Umbilical cord (tissue), 2 donors: ENCODE data around the gene PLA2G4B. TPM values are rescaled to one million over a fixed set of nuclear protein-coding genes. Genes with fewer than 3 reads are reported as not detected.

Experiments used
- DNase-seq: peaks from one replicate; pipeline ENCODE4 v3.0.0-alpha.2; 2015; ENCODE audit warnings: low spot score
- total RNA-seq: library from RNA; depleted of rRNA; stranded (reverse); fragments of >200 nt; gene quantifications from one replicate; pipeline ENCODE4 v1.2.3, GENCODE V29; 2014; ENCODE audit warnings: low replicate concordance; ENCODE audit not compliant: insufficient read depth

The PLA2G4B gene
- total RNA-seq, 1 donor from 2014 or later, result 0.24 TPM

DNA sequence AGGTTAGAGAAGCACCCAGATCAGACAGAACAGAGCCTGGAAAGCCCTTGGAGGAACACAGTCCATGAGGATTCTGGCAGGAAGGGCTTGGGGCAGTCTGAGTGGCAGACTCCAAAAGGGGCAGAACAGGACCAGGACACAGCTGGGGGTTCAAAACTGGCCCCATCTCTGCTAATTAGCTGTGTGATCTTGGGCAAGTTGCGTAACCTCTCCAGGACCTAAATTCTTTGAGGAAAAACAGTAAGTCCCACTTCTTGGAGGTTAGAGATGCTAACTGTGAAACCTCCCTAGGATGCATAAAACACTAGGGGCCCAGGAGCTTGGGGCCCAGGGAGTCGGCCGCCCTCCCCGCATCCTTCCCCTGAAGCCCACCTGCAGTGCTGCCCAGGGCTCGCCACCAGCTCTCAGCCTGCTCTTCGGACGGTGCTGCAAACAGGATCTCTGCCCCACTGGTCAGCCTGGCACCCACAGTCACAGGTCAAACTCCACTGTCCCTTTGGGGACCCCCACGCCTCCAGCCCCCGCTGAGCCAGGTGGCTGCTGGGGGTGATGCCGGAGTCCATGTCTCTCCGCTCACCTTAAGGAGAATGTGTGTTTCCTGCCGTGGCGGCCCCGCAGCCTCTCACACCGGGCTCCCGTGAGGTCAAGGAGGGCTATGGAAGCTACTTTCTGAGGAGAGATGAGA lies 12.0 kb downstream of the PLA2G4B start:
- no peak for DNase-seq

DNA sequence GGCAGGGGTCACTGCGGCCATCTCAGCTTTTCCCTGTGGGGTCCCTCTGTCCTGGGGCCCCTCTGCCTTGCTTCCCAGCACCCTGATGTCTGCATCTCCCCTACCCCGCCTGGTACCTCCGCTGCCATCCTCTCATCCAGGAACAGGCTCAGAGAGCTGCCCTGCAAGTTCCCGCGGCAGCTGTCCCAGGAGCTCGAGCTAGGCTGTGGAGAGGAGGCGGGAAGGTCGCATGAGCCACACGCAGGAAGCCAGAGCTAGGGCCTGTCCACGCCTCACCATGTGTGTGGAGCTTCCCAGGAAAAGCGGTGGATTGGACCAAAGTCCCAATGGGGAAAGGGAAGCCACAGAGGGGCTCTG lies 12.5 kb downstream of the PLA2G4B start:
- DNase-seq, result no peak

DNA sequence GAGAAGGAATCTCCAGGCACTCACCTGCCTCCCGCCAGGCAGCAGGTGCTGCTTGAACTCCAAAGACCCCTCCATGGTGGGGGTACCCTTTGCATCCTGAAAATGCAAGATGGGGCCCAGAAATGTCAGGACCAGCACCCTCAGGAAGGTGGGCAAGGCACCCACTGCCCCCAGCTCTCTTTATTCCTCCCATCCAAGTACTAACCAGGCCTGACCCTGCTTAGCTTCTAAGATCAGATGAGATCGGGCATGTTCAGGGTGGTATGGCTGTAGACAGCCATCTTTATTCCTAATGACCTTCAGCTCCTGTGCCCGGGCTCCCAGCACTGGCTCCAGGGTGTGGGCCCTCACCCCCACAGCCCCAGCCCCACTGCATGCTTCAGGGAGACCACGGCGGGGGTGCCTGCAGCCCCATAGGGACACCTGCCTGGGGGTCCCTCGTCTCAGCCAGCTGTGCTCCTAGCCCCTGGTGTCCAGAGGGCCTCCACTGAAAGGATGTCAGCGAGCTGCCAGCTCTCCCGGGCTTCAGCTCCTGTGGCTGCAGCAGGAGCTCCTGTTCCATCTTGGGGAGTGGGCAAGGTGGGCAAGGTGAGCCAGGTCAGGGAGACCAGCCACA lies 13.2 kb downstream of the PLA2G4B start:
- DNase-seq, result no peak

DNA sequence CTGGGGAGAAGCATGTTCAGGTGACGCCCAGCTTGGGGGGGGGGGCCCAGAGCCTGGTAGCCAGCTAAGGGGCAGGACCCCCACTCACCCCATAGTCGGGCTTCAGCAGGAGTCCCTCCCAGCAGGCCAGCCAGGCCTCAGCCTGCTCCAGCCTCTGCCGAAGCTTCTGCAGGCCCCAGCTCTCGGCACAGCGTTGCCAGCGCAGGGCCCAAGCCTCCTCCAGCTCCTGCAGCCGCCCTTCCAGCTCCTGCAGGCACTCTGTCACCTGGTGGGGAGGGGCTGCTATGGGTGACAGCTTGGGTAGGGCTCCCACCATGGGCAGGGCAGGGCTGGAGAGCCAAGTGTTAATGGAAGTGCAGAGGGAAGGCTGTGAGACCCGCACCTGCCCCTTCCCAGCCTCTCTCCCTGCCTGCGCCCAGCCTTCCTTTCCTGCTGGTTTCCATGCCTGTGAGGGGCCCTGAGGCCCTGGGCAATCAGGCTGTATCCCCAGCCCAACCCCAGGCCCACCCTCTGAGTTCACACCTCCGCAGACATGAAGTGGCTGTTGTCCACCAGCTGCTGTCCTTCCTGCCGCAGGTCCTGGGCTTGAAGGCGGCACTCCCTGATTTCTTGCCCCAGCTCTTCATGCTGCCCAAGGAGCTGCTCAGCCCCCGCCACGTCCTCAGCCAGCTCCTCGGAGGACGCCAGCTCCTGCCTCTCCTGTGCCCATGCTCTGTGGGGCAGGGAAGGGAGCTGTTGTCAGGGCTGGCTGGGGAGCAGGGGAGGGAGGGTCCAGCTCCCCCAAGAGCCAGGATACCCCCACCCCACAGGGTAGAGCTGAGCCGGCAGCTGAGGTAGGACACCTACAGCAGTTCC lies 14.3 kb downstream of the PLA2G4B start:
- no peak for DNase-seq

DNA sequence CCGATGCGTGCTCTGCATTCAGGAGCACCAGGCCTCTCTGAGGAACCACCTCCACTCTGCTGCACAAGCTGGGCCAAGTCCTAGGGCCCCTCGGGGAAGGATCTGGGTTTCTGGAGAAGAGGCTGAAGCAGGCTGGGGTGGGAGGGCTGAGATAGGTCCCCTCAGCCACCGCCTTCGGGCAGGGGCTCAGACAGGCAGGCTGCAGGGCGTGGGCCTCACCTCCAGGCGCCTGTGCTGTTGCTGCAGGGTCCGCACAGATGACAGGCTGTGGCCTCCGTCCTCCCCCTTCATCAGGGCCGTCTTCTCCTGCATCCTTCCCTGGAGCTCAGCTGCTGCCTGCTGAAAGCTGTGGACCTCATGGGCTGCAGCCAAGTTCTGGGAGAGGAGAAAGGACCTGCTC lies 15.2 kb downstream of the PLA2G4B start:
- DNase-seq, result peak; percentile 57

DNA sequence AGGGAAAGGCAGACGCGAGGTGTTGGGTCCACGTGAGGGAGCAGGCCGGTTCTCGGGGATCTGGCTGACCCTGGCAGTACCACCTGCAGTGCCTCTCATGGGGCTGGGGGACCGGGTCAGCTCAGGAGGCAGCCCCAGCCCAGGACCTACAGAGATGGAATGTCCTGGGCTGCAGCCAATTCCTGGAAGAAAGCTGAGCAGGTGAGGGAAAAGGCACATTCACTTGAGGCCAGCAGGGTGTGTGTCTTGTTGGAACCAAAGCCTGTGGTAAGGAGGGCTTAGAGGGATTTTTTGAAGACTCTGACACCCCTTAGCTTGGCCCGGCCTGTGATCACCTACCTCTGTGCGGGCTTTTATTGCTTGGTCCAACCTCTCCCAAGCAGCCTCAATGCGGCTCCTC lies 15.8 kb downstream of the PLA2G4B start:
- no peak for DNase-seq

DNA sequence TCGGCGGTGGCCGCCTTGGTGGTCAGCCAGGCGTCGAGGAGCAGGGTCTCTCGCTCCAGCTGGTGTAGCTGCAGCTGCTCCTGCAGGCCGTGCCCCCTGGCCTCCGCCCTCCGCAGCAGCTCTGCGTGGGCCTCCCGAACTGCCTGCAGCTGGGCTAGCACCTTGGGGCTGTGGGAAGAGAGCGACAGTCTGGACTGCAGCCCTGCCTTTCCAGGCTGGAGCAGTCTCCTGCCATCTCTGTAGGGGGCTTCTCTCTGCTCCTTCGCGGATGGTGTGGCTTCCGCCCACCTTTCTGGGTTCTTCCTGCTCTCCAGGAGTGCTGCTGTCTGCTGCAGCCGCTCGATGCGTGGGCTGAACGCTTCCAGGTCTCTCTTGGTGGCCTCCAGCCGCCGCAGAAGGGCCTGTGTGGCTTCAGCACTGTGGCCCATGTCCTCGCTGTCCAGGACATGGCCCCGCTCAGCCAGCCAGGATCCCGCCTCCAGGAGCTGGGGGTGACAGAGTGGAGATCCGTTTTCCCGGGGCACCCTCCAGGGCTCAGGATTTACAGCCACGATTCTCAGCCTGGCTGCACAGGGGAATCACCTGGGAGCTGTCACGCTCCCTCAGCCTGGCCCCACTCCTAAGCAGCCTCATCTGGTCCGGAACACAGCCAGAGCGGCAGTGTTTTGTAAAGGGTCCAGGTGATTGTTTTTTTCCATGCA lies 16.8 kb downstream of the PLA2G4B start:
- no peak for DNase-seq

DNA sequence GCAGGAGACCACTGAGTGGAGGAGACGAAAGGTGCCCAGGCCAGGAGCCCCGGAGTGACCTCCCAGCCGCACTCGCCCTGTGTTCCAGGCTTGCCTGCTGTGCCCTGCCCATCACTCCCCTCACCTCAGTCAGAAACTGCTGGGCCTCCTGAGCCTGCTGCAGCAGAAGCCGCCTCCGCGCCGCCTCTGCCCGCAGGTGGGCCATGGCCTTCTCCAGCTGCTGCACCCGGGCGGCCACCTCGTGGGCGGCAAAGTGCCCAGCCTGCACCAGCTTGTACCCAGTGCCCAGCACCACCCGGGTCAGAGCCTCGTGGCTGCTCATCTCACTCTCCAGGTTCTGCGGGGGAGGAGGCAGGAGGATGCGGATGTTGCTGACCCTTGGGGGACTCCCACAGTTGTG lies 17.6 kb downstream of the PLA2G4B start:
- no peak for DNase-seq

DNA sequence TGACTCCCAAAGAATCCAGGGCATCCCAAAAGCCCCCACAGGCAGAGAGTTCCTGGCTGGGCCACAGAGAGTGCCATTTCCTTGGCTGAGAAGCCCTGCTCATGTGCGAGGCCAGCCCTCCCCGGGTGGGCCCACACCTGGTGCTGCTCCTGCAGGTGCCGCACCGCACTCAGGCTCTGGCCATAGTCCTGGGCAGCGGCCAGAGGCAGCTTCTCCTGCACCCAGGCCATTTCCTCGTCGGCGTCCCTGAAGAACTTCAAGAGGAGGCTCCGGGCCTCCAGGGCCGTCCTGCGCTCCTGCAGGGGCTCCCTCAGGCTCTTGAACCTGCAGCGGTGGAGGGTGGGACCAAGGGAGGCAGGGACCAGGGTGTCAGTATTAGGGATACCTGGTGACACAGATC lies 18.1 kb downstream of the PLA2G4B start:
- no peak for DNase-seq

DNA sequence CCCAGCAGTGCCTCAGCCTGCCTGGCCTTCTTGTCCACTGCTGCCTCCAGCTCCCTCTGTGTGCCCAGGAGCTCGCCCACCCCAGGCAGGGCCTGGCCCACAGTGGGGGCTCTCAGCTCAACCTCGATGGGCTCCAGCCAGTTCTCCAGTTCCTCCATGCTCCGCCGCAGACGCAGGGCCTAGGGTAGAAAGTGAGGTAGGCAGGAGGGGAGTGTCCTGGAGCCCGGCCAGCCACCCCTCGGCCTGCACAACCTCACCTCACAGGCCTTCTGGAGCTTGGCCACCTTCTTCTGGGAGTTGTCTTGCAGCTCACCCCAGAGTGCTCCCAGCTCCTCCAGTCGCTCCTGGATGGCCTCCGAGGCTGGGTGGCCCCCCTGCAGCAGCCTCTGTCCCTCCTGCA lies 18.7 kb downstream of the PLA2G4B start:
- DNase-seq, result no peak

DNA sequence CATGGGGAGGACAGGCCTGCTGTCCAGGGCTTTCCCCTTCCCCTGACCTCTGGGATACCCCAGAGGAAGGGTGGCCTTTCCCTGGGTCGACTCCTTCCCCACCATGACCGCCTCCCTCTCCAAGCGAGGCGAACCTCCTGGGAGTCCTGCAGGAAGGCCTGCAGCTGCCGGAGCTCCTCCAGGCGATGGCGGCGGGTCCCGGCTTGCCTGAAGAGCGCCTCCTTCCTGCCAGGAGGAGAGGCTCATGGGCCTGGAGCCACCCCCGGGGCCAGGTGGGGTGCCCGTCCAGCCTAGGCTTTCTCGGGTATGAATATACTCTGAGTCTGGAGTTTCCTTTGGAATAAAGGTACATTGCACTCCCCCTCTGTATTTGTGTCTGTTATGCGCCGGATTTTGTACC lies 20.1 kb downstream of the PLA2G4B start:
- no peak for DNase-seq

DNA sequence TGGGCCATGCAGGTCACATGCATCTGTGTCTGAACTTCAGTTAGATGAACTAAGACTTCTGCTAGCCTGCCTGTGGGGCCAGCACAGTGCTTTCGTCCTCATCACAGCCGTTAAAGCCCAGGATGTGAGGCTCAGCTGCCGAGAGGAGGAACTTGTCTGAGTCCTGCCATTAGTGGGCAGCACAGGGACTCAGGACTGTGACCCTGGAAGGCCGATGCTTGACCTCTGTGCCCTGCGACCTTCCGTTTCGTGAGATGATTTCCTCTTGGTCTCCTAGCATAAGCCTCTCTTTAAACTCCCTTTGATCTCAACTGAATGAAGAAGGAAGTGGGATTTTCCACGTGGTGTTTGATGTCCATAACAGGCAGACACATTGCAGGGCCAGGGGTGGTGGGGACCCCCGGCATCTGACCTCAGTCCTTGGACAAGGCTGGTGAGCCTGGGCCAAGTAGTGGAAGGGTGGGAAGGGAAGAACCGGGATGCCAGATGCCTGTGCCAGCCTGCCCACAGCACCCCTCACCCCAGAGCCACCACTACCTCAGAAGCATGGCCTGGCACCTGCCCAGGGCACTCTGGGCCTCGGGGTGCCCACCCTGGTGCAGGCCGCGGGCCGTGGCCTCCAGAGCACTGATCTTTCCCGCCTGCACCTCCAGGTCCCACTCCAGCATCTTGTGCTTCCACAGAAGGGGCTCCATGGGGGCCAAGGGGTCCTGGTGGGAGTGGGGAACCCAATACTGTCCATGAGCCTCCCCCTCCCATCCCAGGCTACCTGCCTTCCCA lies 21.6 kb downstream of the PLA2G4B start:
- no peak for DNase-seq

DNA sequence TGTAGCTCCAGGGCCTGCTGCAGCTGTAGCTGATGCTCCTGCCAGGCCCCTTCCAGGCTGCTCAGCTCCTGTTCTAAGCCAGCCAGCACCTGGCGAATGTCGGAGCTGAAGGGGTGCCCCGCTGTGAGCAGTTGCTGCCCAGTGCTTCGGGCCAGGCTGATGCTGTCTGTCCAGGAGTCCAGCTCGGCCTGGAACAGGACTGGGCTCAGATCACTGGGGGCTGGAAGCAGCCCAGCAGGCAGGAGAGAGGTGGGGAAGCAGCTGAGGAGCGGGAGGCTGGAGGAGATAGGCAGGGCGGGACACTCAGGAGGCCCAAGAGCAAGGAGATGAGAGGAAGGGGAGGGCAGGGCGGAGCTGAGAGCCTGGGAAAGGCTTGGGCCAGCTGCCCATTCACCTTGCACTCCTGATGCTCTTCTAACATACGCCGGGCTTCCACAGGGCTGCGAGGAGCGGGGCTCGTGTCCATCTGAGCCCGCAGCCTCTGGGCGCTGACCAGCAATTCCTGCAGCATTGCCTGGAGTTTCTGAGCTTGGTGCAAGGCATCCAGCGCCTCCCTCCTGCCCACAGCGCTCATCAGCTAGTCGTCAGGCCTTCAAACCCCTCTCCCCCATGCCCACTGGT lies 23.2 kb downstream of the PLA2G4B start:
- DNase-seq, result no peak

DNA sequence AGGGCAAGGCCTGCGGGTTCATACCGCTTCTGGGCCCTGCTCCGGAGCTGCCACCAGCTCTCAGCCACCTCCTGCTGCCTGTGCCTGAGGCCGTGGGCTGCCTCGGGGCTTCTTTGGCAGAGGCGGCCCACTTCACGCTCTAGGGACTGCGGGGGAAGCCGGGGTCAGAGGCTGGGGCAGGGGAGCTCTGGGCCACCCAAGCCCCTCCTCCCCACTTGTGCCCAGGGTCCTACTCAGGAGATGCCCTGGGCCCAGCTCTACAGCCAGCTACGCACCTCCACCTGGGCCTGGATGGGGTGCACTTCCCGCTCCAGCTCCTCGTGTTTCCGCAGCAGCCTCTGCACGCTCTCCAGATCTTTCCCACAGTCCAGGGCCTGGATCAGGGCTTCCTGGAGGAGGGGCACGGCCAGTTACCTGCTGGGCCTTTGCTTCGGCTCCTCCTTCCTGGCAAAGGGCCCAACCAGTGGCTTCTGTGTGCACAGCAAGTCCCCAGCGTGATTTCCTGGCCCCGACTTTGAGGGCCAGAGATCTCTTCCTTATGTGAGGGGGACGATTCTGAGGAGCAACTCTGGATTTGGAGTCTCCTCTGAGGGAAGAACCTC lies 24.0 kb downstream of the PLA2G4B start:
- no peak for DNase-seq

DNA sequence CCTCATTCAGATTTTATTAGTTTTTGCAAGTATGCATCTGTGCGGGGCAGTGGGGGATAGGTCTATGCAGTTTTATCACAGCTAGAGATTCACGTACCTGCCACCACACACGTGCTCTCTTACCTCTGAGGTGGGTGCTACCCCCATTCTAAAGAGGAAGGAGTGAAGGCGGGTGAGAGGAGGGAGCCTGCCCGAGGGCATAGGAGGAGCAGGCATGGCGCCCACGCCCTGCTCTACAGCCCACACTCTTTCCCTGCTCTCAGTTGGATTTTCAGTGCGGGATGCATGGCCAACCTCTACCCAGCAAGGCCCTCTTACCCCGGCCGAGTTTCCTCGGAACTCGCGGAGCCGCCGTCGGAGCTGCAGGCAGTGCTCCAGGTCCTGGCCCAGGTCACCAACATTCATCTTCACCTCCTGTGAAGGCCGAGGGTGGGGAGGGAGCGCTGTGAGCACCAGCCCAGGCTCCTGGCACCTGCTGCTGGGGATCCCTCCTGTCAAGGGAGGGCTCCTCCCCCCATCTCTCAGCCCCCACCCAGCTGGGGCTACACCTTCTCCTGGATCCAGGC lies 26.9 kb downstream of the PLA2G4B start:
- DNase-seq, result no peak

DNA sequence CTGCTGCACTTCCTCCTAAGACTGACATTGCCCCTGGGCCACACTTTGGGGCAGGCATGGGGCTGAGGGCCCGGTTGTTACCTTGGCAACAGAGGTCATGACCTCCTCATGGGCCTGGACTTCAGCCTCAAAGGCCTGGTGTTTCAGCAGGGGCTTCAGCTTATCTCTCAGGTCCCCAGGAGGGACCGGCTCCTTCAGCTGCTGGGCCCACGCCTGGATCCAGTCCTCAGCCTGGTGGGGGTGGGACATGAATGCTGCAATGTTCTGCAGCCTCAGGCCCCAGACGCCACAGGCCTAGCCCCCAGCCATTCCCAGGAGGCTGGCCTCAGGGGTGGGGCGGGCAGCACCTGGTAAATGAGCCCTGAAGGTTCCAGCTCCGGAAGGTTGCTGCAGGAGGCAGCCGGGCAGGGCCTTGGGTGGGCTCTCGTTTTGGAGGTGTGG lies 27.6 kb downstream of the PLA2G4B start:
- DNase-seq, result no peak

DNA sequence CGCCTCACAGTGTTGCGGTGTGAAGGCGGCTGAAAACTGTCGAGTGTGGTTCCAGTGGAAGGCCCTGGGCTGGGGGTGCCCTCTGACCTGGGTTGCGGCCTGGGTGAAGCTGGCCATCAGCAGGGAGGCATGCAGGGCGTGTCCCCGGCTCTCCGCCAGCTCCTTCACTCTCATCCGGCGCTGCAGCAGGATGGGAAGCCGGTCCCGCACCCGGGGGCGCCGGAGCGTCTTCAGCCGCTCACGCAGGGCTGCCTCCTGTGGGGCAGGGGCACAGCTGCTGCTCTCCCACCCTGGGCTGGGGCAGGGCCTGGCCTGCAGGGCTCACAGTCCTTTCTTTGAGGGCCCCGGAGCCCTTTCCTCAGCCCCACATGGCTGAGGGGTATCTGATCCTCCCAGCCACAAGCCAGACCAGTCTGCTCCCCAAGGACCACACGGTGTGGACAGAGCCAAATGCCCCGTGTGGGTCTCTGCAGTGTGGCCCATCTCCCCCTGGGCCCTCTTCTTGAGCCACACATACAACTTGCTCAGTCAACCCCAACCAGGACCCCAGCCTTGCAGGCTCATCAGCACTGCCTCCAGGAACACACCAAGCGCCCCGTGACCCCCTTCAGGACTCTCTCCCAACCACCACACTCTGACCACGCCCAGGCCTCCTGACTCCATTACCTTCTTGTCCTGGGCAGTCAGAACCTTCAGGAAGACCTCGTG lies 28.4 kb downstream of the PLA2G4B start:
- DNase-seq, result no peak

DNA sequence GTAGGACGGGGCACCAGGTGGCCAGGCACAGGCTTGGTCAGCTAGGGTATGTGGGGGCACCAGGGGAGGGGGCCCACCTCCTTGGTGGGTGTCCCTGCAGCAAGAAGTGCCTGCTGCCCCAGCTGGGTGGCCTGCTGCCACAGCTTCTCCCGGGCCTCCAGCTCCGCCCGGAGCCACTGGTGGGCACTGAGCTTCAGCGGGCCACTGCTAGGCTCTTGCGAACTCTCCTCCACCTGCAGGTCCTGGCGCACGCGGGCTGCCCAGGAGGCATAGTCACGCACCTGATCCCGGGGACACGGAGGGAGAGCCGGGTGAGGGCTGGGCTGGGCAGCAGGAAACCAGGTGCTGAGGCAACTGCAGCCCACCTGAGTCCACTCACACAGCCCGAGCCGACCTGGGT lies 29.7 kb downstream of the PLA2G4B start:
- no peak for DNase-seq
